Measurements from ENCODE around the gene ATP5PO. TPM values are rescaled to one million over a fixed set of nuclear protein-coding genes. Genes with fewer than 3 reads are reported as not detected.
"Not testable (repeated sequence)": the region's sequence is repeated elsewhere in the genome, so short reads cannot be mapped to it uniquely, and the experiment has no call there.

Gene ATP5PO
- total and polyA plus RNA-seq, 5 donors from 2014 or later = 119 to 458 (median 418) TPM

- H3K4me1 Mint-ChIP-seq = peaks cover 0 to 16% (median 10%) of the 10 kb centered on the region in 4 donors
- not testable (repeated sequence) for H3K4me3 ChIP-seq (ENCODE audit: low read depth, low read length); H3K27me3 Mint-ChIP-seq; H3K4me3 Mint-ChIP-seq; H3K4me1 ChIP-seq (ENCODE audit: control insufficient read depth, insufficient read depth, low read length, poor library complexity, severe bottlenecking); H3K27ac Mint-ChIP-seq; H3K27ac ChIP-seq (ENCODE audit: insufficient read depth, low read length, poor library complexity, severe bottlenecking); H3K9me3 Mint-ChIP-seq; ATAC-seq (ENCODE audit: low read depth in 2 of 2); DNase-seq; H3K36me3 ChIP-seq (ENCODE audit: control insufficient read depth, insufficient read depth, low read length); H3K9me3 ChIP-seq (ENCODE audit: control insufficient read depth in 2 of 2, low read length in 2 of 2); H3K27me3 ChIP-seq (ENCODE audit: control insufficient read depth, insufficient read depth, low read length); H3K36me3 Mint-ChIP-seq
Observed at GRCh38 chr21:33926248-33926647, 10.6 kb upstream of the ATP5PO start.

- Mint-ChIP-seq H3K4me1 (peaks cover 0 to 13% (median 10%) of the 10 kb centered on the region in 4 donors), H3K27me3 (no peaks in the 10 kb centered on the region), H3K9me3 (peaks cover 0 to 7% (median 0%) of the 10 kb centered on the region in 7 donors), H3K27ac (peak overlapping the region in 2 of 3 donors; percentile 50 to 88), H3K4me3 (peak overlapping the region in 2 of 4 donors; percentile 13 to 63), H3K36me3 (no peaks in the 10 kb centered on the region)
- Histone ChIP-seq H3K36me3 (ENCODE audit: control insufficient read depth, insufficient read depth, low read length) (no peaks in the 10 kb centered on the region), H3K9me3 (ENCODE audit: control insufficient read depth in 2 of 2, low read length in 2 of 2) (no peaks in the 10 kb centered on the region), H3K27ac (ENCODE audit: insufficient read depth, low read length, poor library complexity, severe bottlenecking) (peak overlapping the region; percentile 49), H3K27me3 (ENCODE audit: control insufficient read depth, insufficient read depth, low read length) (no peaks in the 10 kb centered on the region), H3K4me1 (ENCODE audit: control insufficient read depth, insufficient read depth, low read length, poor library complexity, severe bottlenecking) (peaks cover 8% of the 10 kb centered on the region), H3K4me3 (ENCODE audit: low read depth, low read length) (no peak overlapping the region)
- no peak for ATAC-seq (ENCODE audit: low read depth in 2 of 2)
- no peak for DNase-seq
Observed at GRCh38 chr21:33924766-33925100, 9.1 kb upstream of the ATP5PO start.

GRCh38 chr21:33924079-33924765 lies 8.6 kb upstream of the ATP5PO start:
- Histone ChIP-seq H3K27ac (ENCODE audit: insufficient read depth, low read length, poor library complexity, severe bottlenecking) (peak overlapping the region; percentile 49), H3K36me3 (ENCODE audit: control insufficient read depth, insufficient read depth, low read length) (no peaks in the 10 kb centered on the region), H3K27me3 (ENCODE audit: control insufficient read depth, insufficient read depth, low read length) (no peaks in the 10 kb centered on the region), H3K9me3 (ENCODE audit: control insufficient read depth in 2 of 2, low read length in 2 of 2) (no peaks in the 10 kb centered on the region), H3K4me1 (ENCODE audit: control insufficient read depth, insufficient read depth, low read length, poor library complexity, severe bottlenecking) (peaks cover 8% of the 10 kb centered on the region), H3K4me3 (ENCODE audit: low read depth, low read length) (no peak overlapping the region)
- ATAC-seq (ENCODE audit: low read depth in 2 of 2) (peak; percentile 94 to 96), DNase-seq (peak; percentile 79 to 89 (median 85))
- H3K36me3 Mint-ChIP-seq = no peaks in the 10 kb centered on the region
- peak overlapping the region in 2 of 4 donors; percentile 3 to 13 for H3K4me3 Mint-ChIP-seq
- no peaks in the 10 kb centered on the region for H3K27me3 Mint-ChIP-seq
- H3K9me3 Mint-ChIP-seq = peaks cover 0 to 7% (median 0%) of the 10 kb centered on the region in 7 donors
- peaks cover 0 to 13% (median 10%) of the 10 kb centered on the region in 4 donors for H3K4me1 Mint-ChIP-seq
- H3K27ac Mint-ChIP-seq = peak overlapping the region; percentile 12 to 88 (median 50)

DNA sequence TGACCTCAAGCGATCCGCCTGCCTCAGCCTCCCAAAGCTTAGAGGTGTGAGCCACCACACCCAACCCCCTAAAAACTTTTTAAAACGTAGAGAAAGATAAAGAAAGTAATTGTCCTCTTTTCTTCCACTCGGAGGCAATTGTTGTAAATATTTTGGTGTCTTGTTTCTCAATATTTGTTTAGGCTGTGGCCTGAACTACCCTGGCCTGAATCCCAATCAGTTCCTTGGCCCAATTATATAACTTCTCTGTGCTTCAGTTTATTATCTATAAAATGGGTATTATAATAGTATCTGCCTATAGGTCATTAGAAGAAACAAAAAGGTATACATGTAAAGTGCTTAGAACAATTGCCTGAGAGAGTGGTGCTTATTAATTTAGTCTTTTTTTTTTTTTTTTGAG lies 1.8 kb upstream of the ATP5PO start:
- ATAC-seq (ENCODE audit: low read depth in 2 of 2) (no peak), DNase-seq (no peak)
- peaks cover 9% of the 10 kb centered on the region for H3K36me3 ChIP-seq (ENCODE audit: control insufficient read depth, insufficient read depth, low read length)
- Mint-ChIP-seq H3K9me3 (no peaks in the 10 kb centered on the region), H3K4me1 (peaks cover 18 to 39% (median 28%) of the 10 kb centered on the region in 4 donors), H3K36me3 (peaks cover 3% of the 10 kb centered on the region), H3K27ac (no peak overlapping the region), H3K4me3 (peak overlapping the region in 1 of 4 donors; percentile 54), H3K27me3 (no peaks in the 10 kb centered on the region)
- peaks cover 15% of the 10 kb centered on the region for H3K4me1 ChIP-seq (ENCODE audit: control insufficient read depth, insufficient read depth, low read length, poor library complexity, severe bottlenecking)
- H3K9me3 ChIP-seq (ENCODE audit: control insufficient read depth in 2 of 2, low read length in 2 of 2) = no peaks in the 10 kb centered on the region
- H3K27ac ChIP-seq (ENCODE audit: insufficient read depth, low read length, poor library complexity, severe bottlenecking) = no peak overlapping the region
- no peak overlapping the region for H3K4me3 ChIP-seq (ENCODE audit: low read depth, low read length)
- no peaks in the 10 kb centered on the region for H3K27me3 ChIP-seq (ENCODE audit: control insufficient read depth, insufficient read depth, low read length)

GRCh38 chr21:33916200-33916567 lies 580 bp upstream of the ATP5PO start:
- H3K4me1 ChIP-seq (ENCODE audit: control insufficient read depth, insufficient read depth, low read length, poor library complexity, severe bottlenecking) = peaks cover 15% of the 10 kb centered on the region
- H3K36me3 ChIP-seq (ENCODE audit: control insufficient read depth, insufficient read depth, low read length) = peaks cover 20% of the 10 kb centered on the region
- DNase-seq = no peak
- no peaks in the 10 kb centered on the region for H3K27me3 ChIP-seq (ENCODE audit: control insufficient read depth, insufficient read depth, low read length)
- peak overlapping the region; percentile 87 for H3K4me3 ChIP-seq (ENCODE audit: low read depth, low read length)
- Mint-ChIP-seq H3K27me3 (no peaks in the 10 kb centered on the region), H3K27ac (peak overlapping the region; percentile 85 to 98 (median 98)), H3K4me1 (peaks cover 20 to 43% (median 28%) of the 10 kb centered on the region in 4 donors), H3K4me3 (peak overlapping the region; percentile 98 to 99 (median 98)), H3K9me3 (no peaks in the 10 kb centered on the region), H3K36me3 (peaks cover 5% of the 10 kb centered on the region)
- no peaks in the 10 kb centered on the region for H3K9me3 ChIP-seq (ENCODE audit: control insufficient read depth in 2 of 2, low read length in 2 of 2)
- peak overlapping the region; percentile 74 for H3K27ac ChIP-seq (ENCODE audit: insufficient read depth, low read length, poor library complexity, severe bottlenecking)
- no peak for ATAC-seq (ENCODE audit: low read depth in 2 of 2)

- ATAC-seq (ENCODE audit: low read depth in 2 of 2) (no peak), DNase-seq (no peak)
- no peaks in the 10 kb centered on the region for H3K9me3 ChIP-seq (ENCODE audit: control insufficient read depth in 2 of 2, low read length in 2 of 2)
- peaks cover 19% of the 10 kb centered on the region for H3K36me3 Mint-ChIP-seq
- no peaks in the 10 kb centered on the region for H3K9me3 Mint-ChIP-seq
- no peak overlapping the region for H3K27ac ChIP-seq (ENCODE audit: insufficient read depth, low read length, poor library complexity, severe bottlenecking)
- H3K4me3 Mint-ChIP-seq = peak overlapping the region; percentile 98 to 99 (median 98)
- H3K4me3 ChIP-seq (ENCODE audit: low read depth, low read length) = peak overlapping the region; percentile 87
- no peaks in the 10 kb centered on the region for H3K27me3 ChIP-seq (ENCODE audit: control insufficient read depth, insufficient read depth, low read length)
- H3K4me1 ChIP-seq (ENCODE audit: control insufficient read depth, insufficient read depth, low read length, poor library complexity, severe bottlenecking) = peaks cover 15% of the 10 kb centered on the region
- H3K27ac Mint-ChIP-seq = peak overlapping the region in 2 of 3 donors; percentile 2 to 98
- no peaks in the 10 kb centered on the region for H3K27me3 Mint-ChIP-seq
- peaks cover 24 to 55% (median 31%) of the 10 kb centered on the region in 4 donors for H3K4me1 Mint-ChIP-seq
- peaks cover 40% of the 10 kb centered on the region for H3K36me3 ChIP-seq (ENCODE audit: control insufficient read depth, insufficient read depth, low read length)
Observed at GRCh38 chr21:33914188-33914587, 1.4 kb downstream of the ATP5PO start.

GRCh38 chr21:33909756-33910155 lies 5.8 kb downstream of the ATP5PO start:
- Histone ChIP-seq H3K27me3 (ENCODE audit: control insufficient read depth, insufficient read depth, low read length) (no peaks in the 10 kb centered on the region), H3K27ac (ENCODE audit: insufficient read depth, low read length, poor library complexity, severe bottlenecking) (no peak overlapping the region), H3K9me3 (ENCODE audit: control insufficient read depth in 2 of 2, low read length in 2 of 2) (no peaks in the 10 kb centered on the region), H3K4me3 (ENCODE audit: low read depth, low read length) (no peak overlapping the region), H3K36me3 (ENCODE audit: control insufficient read depth, insufficient read depth, low read length) (peaks cover 82% of the 10 kb centered on the region), H3K4me1 (ENCODE audit: control insufficient read depth, insufficient read depth, low read length, poor library complexity, severe bottlenecking) (peaks cover 12% of the 10 kb centered on the region)
- H3K27me3 Mint-ChIP-seq = no peaks in the 10 kb centered on the region
- no peak for ATAC-seq (ENCODE audit: low read depth in 2 of 2)
- H3K9me3 Mint-ChIP-seq = no peaks in the 10 kb centered on the region
- H3K4me1 Mint-ChIP-seq = peaks cover 13 to 34% (median 17%) of the 10 kb centered on the region in 4 donors
- peaks cover 44% of the 10 kb centered on the region for H3K36me3 Mint-ChIP-seq
- no peak for DNase-seq
- H3K4me3 Mint-ChIP-seq = no peak overlapping the region
- peak overlapping the region in 1 of 3 donors; percentile 15 for H3K27ac Mint-ChIP-seq

- H3K27me3 Mint-ChIP-seq = no peaks in the 10 kb centered on the region
- H3K4me3 ChIP-seq (ENCODE audit: low read depth, low read length) = no peak overlapping the region
- H3K9me3 Mint-ChIP-seq = no peaks in the 10 kb centered on the region
- no peak overlapping the region for H3K4me3 Mint-ChIP-seq
- no peaks in the 10 kb centered on the region for H3K9me3 ChIP-seq (ENCODE audit: control insufficient read depth in 2 of 2, low read length in 2 of 2)
- H3K36me3 ChIP-seq (ENCODE audit: control insufficient read depth, insufficient read depth, low read length) = peaks cover 92% of the 10 kb centered on the region
- DNase-seq = no peak
- H3K4me1 Mint-ChIP-seq = peaks cover 5 to 25% (median 9%) of the 10 kb centered on the region in 4 donors
- no peak overlapping the region for H3K27ac ChIP-seq (ENCODE audit: insufficient read depth, low read length, poor library complexity, severe bottlenecking)
- no peak overlapping the region for H3K27ac Mint-ChIP-seq
- H3K4me1 ChIP-seq (ENCODE audit: control insufficient read depth, insufficient read depth, low read length, poor library complexity, severe bottlenecking) = peaks cover 3% of the 10 kb centered on the region
- no peaks in the 10 kb centered on the region for H3K27me3 ChIP-seq (ENCODE audit: control insufficient read depth, insufficient read depth, low read length)
- ATAC-seq (ENCODE audit: low read depth in 2 of 2) = no peak
- peaks cover 49% of the 10 kb centered on the region for H3K36me3 Mint-ChIP-seq
Observed at GRCh38 chr21:33908760-33909159, 6.8 kb downstream of the ATP5PO start.
